MM.1S (cell line): ENCODE measurements around the gene PRRT1.

Experiments
- EZH2phosphoT487 ChIP-seq: fragments of 300-600 bp; sonication (generic); IDR thresholded peaks from 2 replicates; pipeline ENCODE4 v1.6.1; 2018; ENCODE audit warnings: antibody characterized with exemption, low read length
- TF ChIP-seq, protein P1 (sequence below): fragments of 300-600 bp; sonication (generic); IDR thresholded peaks from 2 replicates; pipeline ENCODE4 v1.5.1; 2016; ENCODE audit warnings: antibody characterized with exemption, low read length, mixed read lengths

- TF ChIP-seq, protein P1, sequence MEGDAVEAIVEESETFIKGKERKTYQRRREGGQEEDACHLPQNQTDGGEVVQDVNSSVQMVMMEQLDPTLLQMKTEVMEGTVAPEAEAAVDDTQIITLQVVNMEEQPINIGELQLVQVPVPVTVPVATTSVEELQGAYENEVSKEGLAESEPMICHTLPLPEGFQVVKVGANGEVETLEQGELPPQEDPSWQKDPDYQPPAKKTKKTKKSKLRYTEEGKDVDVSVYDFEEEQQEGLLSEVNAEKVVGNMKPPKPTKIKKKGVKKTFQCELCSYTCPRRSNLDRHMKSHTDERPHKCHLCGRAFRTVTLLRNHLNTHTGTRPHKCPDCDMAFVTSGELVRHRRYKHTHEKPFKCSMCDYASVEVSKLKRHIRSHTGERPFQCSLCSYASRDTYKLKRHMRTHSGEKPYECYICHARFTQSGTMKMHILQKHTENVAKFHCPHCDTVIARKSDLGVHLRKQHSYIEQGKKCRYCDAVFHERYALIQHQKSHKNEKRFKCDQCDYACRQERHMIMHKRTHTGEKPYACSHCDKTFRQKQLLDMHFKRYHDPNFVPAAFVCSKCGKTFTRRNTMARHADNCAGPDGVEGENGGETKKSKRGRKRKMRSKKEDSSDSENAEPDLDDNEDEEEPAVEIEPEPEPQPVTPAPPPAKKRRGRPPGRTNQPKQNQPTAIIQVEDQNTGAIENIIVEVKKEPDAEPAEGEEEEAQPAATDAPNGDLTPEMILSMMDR, result no peak
- no peak for TF ChIP-seq EZH2phosphoT487
Observed at GRCh38 chr6:32146687-32147086, 5.1 kb downstream of the PRRT1 start.
